Hepatic stellate cell (primary cell): ENCODE results near the gene ST8SIA2.
"Not testable (repeated sequence)": the region's sequence is repeated elsewhere in the genome, so short reads cannot be mapped to it uniquely, and the experiment has no call there.

Source experiments
- DNase-seq: peaks from one replicate; pipeline ENCODE4 v3.0.0; 2011; ENCODE audit warnings: low spot score

ST8SIA2 gene

GRCh38 chr15:92443381-92443780, 49.7 kb downstream of the ST8SIA2 start:
- DNase-seq: no peak

- no peak for DNase-seq
Observed at GRCh38 chr15:92444631-92445030, 51.0 kb downstream of the ST8SIA2 start.

GRCh38 chr15:92448370-92448769, 54.7 kb downstream of the ST8SIA2 start:
- no peak for DNase-seq

GRCh38 chr15:92449476-92449875, 55.8 kb downstream of the ST8SIA2 start:
- DNase-seq: no peak

GRCh38 chr15:92451225-92451825, 57.6 kb downstream of the ST8SIA2 start:
- no peak for DNase-seq

- no peak for DNase-seq
Observed at GRCh38 chr15:92452143-92452542, 58.5 kb downstream of the ST8SIA2 start.

GRCh38 chr15:92453607-92454006, 59.9 kb downstream of the ST8SIA2 start:
- no peak for DNase-seq

GRCh38 chr15:92454555-92455105, 60.9 kb downstream of the ST8SIA2 start:
- no peak for DNase-seq

GRCh38 chr15:92455271-92455670, 61.6 kb downstream of the ST8SIA2 start:
- DNase-seq: no peak

GRCh38 chr15:92457471-92458041, 63.9 kb downstream of the ST8SIA2 start:
- DNase-seq: no peak

GRCh38 chr15:92460023-92460422, 66.3 kb downstream of the ST8SIA2 start:
- DNase-seq: no peak

- no peak for DNase-seq
Observed at GRCh38 chr15:92462424-92463125, 68.9 kb downstream of the ST8SIA2 start.

GRCh38 chr15:92463352-92463751, 69.7 kb downstream of the ST8SIA2 start:
- no peak for DNase-seq

- DNase-seq: no peak
Observed at GRCh38 chr15:92463826-92464225, 70.1 kb downstream of the ST8SIA2 start.

- no peak for DNase-seq
Observed at GRCh38 chr15:92466834-92467233, 73.2 kb downstream of the ST8SIA2 start.

GRCh38 chr15:92467245-92467644, 73.6 kb downstream of the ST8SIA2 start:
- no peak for DNase-seq

- DNase-seq: no peak
Observed at GRCh38 chr15:92468991-92469390, 75.3 kb downstream of the ST8SIA2 start.

GRCh38 chr15:92471288-92471687, 77.6 kb downstream of the ST8SIA2 start:
- no peak for DNase-seq

- no peak for DNase-seq
Observed at GRCh38 chr15:92473756-92474155, 80.1 kb downstream of the ST8SIA2 start.

- DNase-seq: not testable (repeated sequence)
Observed at GRCh38 chr15:92479730-92480129, 86.0 kb downstream of the ST8SIA2 start.

- DNase-seq: no peak
Observed at GRCh38 chr15:92480361-92480760, 86.7 kb downstream of the ST8SIA2 start.

- DNase-seq: no peak
Observed at GRCh38 chr15:92485441-92485840, 91.8 kb downstream of the ST8SIA2 start.

- DNase-seq: no peak
Observed at GRCh38 chr15:92492551-92493115, 99.0 kb downstream of the ST8SIA2 start.
